ENCODE measurements around the gene CCDC51. TPM values are rescaled to one million over a fixed set of nuclear protein-coding genes. Genes with fewer than 3 reads are reported as not detected.
"Not testable (repeated sequence)": the region's sequence is repeated elsewhere in the genome, so short reads cannot be mapped to it uniquely, and the experiment has no call there.

CCDC51 gene
- total RNA-seq, 1 donor from 2014 or later, result 24.4 TPM

DNA sequence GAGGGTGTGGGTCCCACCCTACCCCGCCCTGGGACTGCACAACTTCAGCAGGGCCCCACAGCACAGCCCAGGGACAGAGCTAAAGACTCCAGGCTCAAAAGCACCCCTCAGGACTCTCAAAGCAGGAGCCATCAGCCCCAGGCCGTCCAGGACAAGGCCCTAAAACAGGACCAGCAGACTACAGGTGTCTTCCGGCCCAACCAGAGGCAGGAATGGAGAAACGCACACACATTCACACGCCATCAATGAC, 32.7 kb upstream of the CCDC51 start:
- Mint-ChIP-seq H3K4me3 (peak overlapping the region; percentile 85), H3K9me3 (no peaks in the 10 kb centered on the region), H3K36me3 (ENCODE audit: low read depth) (peaks cover 34% of the 10 kb centered on the region), H3K27ac (peak overlapping the region; percentile 97), H3K4me1 (peaks cover 47% of the 10 kb centered on the region), H3K27me3 (no peaks in the 10 kb centered on the region)
- DNase-seq, result no peak
- intact Hi-C loops (cut with micrococcal nuclease), result loop anchor here (1.0 to 10.0 kb wide), 2 partner anchors 32 to 1852 kb away; partner anchors contain the start of genes CCDC51, HYAL2, TMA7 and TUSC2

DNA sequence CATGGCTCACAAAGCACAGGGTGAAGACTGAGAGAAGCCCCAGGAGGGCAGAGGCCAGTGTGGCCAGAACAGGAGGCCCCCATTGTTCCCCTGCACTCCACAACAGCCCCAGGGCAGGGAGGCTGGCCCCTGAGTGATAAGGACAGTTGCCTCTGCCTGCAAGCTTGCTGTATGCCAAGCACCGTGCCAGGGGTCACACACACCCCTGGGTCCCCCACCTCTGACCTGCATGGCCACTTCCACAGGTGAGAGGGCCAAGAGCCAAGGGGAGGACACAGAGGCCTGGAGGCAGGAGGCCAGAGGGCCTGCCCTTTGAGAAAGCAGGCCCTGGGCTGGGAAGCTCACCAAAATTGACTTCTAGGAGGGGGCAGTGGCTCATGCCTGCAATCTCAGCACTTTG, 30.4 kb upstream of the CCDC51 start:
- intact Hi-C loops (cut with micrococcal nuclease), result loop anchor here (10.0 kb wide), 1 partner anchor 1855 kb away; the partner anchor contains the start of genes HYAL2 and TUSC2
- Mint-ChIP-seq H3K36me3 (ENCODE audit: low read depth) (peaks cover 52% of the 10 kb centered on the region), H3K27me3 (no peaks in the 10 kb centered on the region), H3K4me3 (peak overlapping the region; percentile 96), H3K4me1 (peaks cover 58% of the 10 kb centered on the region), H3K9me3 (no peaks in the 10 kb centered on the region), H3K27ac (peak overlapping the region; percentile 92)
- peak; percentile 63 for DNase-seq

DNA sequence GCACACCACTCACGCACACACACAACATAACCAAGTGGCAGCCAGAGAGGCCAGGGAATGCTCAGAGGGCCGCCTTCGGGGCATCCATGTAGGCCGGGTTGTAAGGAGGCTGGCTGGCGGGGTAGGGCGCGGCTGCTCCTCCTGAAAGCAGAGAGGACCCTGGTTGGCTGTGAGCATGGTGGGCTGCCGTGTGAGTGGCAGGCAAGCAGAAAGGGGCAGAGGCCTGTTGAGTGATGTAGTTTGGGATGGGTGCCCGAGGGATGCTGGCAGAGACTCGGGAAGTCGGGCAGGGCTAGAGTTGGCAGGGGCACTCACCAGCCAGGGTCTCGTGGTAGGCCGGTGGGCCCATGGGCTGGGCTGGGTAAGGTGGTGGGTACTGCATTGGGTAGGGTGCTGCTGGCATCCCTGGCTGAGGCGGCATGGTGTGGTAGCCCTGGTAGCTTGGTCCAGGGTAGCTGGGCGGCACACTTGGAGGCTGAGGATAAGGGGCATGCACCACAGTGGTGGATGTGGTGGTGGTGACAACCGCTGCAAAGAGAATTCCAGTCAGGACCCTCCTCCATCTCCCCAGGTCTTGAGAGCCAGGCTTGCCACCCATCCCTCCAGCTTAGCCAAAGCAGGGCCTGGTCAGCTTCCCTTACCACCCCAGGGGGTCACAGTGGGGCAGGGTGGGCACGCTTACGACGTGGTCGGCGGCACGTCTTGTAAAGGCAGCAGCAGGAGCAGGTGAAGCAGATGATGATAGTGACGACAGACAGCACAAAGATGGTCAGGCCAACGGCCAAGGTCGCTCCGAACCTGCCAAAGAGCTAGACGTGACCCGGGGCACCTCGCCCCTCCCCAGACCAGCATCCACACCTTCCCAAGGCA, 29.4 kb upstream of the CCDC51 start:
- H3K36me3 Mint-ChIP-seq (ENCODE audit: low read depth), result peaks cover 47% of the 10 kb centered on the region
- peak overlapping the region; percentile 96 for H3K4me3 Mint-ChIP-seq
- peak overlapping the region; percentile 92 for H3K27ac Mint-ChIP-seq
- intact Hi-C loops (cut with micrococcal nuclease), result loop anchor here (10.0 kb wide), 1 partner anchor 384 kb away; no protein-coding TSS in a partner anchor
- no peaks in the 10 kb centered on the region for H3K27me3 Mint-ChIP-seq
- DNase-seq, result peak; percentile 63
- H3K9me3 Mint-ChIP-seq, result no peaks in the 10 kb centered on the region
- H3K4me1 Mint-ChIP-seq, result peaks cover 53% of the 10 kb centered on the region

DNA sequence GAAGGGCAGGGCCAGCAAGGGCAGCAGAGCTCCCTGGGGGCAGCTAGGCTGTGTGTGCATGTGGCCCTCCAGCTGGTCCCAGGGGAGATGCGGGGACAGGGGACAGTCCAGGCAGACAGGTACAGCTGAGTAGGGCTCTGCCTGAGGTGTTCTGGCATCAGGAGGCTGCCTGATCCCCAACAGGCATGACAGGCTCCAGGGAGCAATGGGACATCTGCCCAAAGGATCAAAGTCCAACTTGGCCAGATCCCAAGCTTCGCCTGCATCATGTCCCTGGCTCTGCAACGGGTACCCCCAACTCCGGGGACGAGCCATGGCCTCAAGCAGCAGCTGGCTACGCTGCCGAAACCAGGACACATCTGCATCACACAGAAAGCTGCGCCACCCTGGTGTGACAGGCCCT, 28.4 kb upstream of the CCDC51 start:
- Mint-ChIP-seq H3K9me3 (no peaks in the 10 kb centered on the region), H3K4me1 (peaks cover 50% of the 10 kb centered on the region), H3K27ac (peak overlapping the region; percentile 93), H3K36me3 (ENCODE audit: low read depth) (peaks cover 48% of the 10 kb centered on the region), H3K27me3 (no peaks in the 10 kb centered on the region), H3K4me3 (peak overlapping the region; percentile 96)
- intact Hi-C loops (cut with micrococcal nuclease), result loop anchor here (10.0 kb wide), 1 partner anchor 384 kb away; no protein-coding TSS in a partner anchor
- peak; percentile 61 for DNase-seq

DNA sequence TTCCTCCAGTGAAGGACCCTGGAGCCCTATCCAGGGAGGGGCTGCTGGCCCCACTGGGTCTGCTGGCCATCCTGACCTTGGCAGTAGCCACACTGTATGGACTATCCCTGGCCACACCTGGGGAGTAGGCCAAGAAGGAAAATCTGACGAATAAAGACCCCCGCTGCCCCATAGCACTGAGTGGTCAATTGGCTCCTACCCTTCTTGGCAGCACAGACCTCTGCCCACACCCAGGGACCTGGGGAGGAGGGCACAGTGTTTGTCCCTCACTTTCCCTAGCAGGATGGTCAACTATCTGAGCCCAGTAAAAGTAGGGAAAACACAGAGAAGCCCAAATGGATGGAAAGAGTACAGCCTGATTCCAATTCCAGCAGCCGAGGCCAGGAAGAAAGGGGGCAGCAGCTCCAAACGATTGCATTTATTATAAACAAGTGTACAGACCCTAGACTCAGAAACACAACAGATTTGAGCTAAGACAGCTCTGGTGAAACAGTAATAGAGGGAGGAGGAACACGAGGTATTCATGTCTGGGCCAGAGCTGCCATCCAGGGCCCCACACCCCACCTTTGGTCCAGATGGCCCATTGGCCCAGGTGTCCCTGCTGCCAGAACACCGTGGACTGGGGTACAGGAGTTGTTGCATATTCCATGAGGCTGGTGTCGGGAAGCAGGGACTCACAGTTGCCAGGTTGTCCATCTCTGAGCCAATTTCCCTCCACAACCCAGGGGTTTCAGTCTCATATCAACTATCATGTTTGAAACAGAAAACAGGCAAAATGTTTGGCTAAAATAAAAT, 27.8 kb upstream of the CCDC51 start:
- peaks cover 44% of the 10 kb centered on the region for H3K36me3 Mint-ChIP-seq (ENCODE audit: low read depth)
- intact Hi-C loops (cut with micrococcal nuclease), result loop anchor here (10.0 kb wide), 1 partner anchor 383 kb away; no protein-coding TSS in a partner anchor
- peaks cover 43% of the 10 kb centered on the region for H3K4me1 Mint-ChIP-seq
- no peaks in the 10 kb centered on the region for H3K27me3 Mint-ChIP-seq
- H3K9me3 Mint-ChIP-seq, result no peaks in the 10 kb centered on the region
- DNase-seq, result peak; percentile 59
- H3K4me3 Mint-ChIP-seq, result peak overlapping the region; percentile 96
- peak overlapping the region; percentile 93 for H3K27ac Mint-ChIP-seq

DNA sequence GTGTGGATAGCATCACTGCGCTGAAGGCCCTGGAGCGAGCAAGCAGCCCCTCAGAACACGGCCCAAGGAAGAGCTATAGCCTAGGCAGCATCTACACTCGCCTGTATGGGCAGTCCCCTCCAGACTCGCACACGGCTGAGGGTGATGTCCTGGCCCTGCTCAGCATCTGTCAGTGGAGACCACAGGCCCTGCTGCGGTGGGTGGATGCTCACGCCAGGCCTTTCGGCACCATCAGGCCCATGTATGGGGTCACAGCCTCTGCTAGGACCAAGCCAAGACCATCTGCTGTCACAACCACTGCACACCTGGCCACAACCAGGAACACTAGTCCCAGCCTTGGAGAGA, 27.2 kb upstream of the CCDC51 start:
- Mint-ChIP-seq H3K9me3 (no peaks in the 10 kb centered on the region), H3K36me3 (ENCODE audit: low read depth) (peaks cover 44% of the 10 kb centered on the region), H3K4me1 (peaks cover 43% of the 10 kb centered on the region), H3K4me3 (peak overlapping the region; percentile 96), H3K27ac (peak overlapping the region; percentile 93), H3K27me3 (no peaks in the 10 kb centered on the region)
- DNase-seq, result no peak
- intact Hi-C loops (cut with micrococcal nuclease), result loop anchor here (10.0 kb wide), 1 partner anchor 382 kb away; no protein-coding TSS in a partner anchor

DNA sequence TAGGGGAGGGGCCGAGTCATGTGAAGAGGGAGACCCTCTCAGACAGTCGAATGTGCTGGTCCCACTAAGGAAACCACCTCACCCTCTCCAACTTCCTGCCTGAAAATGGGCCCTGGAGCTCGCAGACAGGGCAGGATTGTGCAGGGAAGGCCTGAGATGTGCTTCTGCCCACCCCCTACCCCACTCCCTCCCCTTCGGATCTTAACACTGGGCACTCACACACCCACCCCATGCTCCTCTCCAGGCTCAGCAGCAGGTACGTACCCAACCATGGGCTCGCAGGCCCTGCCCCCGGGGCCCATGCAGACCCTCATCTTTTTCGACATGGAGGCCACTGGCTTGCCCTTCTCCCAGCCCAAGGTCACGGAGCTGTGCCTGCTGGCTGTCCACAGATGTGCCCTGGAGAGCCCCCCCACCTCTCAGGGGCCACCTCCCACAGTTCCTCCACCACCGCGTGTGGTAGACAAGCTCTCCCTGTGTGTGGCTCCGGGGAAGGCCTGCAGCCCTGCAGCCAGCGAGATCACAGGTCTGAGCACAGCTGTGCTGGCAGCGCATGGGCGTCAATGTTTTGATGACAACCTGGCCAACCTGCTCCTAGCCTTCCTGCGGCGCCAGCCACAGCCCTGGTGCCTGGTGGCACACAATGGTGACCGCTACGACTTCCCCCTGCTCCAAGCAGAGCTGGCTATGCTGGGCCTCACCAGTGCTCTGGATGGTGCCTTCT, 26.6 kb upstream of the CCDC51 start:
- Mint-ChIP-seq H3K4me3 (peak overlapping the region; percentile 96), H3K36me3 (ENCODE audit: low read depth) (peaks cover 44% of the 10 kb centered on the region), H3K27me3 (no peaks in the 10 kb centered on the region), H3K9me3 (no peaks in the 10 kb centered on the region), H3K4me1 (peaks cover 43% of the 10 kb centered on the region), H3K27ac (peak overlapping the region; percentile 93)
- DNase-seq, result peak; percentile 79
- intact Hi-C loops (cut with micrococcal nuclease), result loop anchor here (1.0 to 10.0 kb wide), 3 partner anchors 41 to 382 kb away; no protein-coding TSS in a partner anchor

DNA sequence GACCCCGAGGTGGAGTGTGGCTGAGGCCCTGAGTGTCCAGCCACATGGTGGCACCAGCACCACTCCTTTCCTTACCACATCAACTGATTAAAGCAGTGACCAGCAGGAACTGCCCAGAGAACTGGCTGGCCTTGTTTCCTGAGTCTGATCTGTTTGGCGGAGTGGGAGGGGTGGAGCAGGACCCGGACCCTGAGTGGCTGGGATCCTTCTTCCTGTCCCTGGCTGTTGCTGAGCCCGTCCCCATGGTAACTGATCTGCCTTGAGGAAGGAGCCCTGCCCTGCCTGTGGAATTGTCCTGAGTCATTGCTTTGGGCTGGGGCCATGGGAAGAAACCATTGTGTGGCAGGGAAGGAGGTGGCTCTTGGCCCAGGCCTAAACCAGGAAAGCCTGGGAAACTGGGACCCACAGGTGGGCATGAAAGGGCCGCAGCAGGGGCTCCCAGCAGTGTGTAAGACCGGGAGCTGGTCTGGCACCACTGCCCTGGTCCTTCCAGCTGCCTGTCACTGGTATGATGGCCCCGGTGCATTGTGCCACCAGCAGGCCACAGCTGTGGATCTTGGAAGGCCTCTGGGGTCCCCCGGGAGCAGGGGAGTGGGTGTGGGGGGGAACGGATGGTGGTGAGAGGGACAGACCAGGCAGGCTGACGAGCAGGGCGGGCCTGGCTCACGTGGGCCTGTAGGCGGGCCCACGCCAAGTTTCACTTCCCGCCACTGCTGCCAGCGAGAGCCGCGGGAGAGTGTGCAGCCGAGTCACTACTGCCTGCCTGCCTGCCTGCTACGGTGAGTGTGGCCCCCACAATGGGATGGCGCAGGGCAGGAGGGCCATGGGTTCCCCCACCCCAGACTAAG, 25.8 kb upstream of the CCDC51 start:
- peaks cover 50% of the 10 kb centered on the region for H3K36me3 Mint-ChIP-seq (ENCODE audit: low read depth)
- peak overlapping the region; percentile 93 for H3K27ac Mint-ChIP-seq
- no peaks in the 10 kb centered on the region for H3K27me3 Mint-ChIP-seq
- DNase-seq, result peak; percentile 95
- no peaks in the 10 kb centered on the region for H3K9me3 Mint-ChIP-seq
- intact Hi-C loops (cut with micrococcal nuclease), result loop anchor here (1.0 to 10.0 kb wide), 4 partner anchors 8 to 381 kb away; no protein-coding TSS in a partner anchor
- peaks cover 46% of the 10 kb centered on the region for H3K4me1 Mint-ChIP-seq
- H3K4me3 Mint-ChIP-seq, result peak overlapping the region; percentile 96

DNA sequence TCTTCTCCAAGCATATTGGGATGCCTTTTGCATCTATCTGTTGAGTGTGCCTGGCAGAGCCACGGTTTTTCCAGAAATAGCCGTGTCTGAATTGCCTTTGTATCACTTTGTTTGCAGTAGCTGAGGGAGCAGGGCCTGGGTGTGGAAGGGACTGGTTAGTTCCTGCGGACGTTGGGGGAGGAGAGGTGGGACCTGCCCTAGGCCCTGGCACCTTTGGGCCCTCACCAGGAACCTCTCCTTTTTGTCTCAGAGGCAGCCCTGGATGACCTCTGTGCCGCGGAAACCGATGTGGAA, 25.3 kb upstream of the CCDC51 start:
- H3K4me1 Mint-ChIP-seq, result peaks cover 45% of the 10 kb centered on the region
- no peaks in the 10 kb centered on the region for H3K9me3 Mint-ChIP-seq
- H3K4me3 Mint-ChIP-seq, result peak overlapping the region; percentile 96
- H3K27ac Mint-ChIP-seq, result peak overlapping the region; percentile 93
- peaks cover 54% of the 10 kb centered on the region for H3K36me3 Mint-ChIP-seq (ENCODE audit: low read depth)
- intact Hi-C loops (cut with micrococcal nuclease), result loop anchor here (1.0 to 10.0 kb wide), 2 partner anchors 8 to 380 kb away; no protein-coding TSS in a partner anchor
- DNase-seq, result no peak
- H3K27me3 Mint-ChIP-seq, result no peaks in the 10 kb centered on the region

DNA sequence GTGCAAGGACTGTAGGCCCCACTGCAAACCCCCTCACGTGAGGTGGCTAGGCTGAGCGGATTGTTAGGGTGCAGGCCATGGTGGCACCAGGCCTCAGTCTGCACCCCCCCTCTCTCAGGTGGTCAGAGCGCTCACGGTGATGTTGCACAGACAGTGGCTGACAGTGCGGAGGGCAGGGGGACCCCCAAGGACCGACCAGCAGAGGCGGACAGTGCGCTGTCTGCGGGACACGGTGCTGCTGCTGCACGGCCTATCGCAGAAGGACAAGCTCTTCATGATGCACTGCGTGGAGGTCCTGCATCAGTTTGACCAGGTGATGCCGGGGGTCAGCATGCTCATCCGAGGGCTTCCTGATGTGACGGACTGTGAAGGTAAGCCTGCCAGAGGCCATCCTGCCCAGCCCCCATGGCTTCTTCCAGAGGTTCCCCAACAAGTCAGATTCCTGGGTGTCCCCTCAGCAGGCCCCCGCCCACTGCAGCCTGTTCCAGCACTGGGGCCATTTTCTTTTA, 24.8 kb upstream of the CCDC51 start:
- Mint-ChIP-seq H3K4me3 (no peak overlapping the region), H3K9me3 (no peaks in the 10 kb centered on the region), H3K36me3 (ENCODE audit: low read depth) (peaks cover 54% of the 10 kb centered on the region), H3K27me3 (no peaks in the 10 kb centered on the region), H3K4me1 (peaks cover 41% of the 10 kb centered on the region), H3K27ac (peak overlapping the region; percentile 13)
- no peak for DNase-seq
- intact Hi-C loops (cut with micrococcal nuclease), result loop anchor here (1.0 to 10.0 kb wide), 2 partner anchors 9 to 380 kb away; no protein-coding TSS in a partner anchor

DNA sequence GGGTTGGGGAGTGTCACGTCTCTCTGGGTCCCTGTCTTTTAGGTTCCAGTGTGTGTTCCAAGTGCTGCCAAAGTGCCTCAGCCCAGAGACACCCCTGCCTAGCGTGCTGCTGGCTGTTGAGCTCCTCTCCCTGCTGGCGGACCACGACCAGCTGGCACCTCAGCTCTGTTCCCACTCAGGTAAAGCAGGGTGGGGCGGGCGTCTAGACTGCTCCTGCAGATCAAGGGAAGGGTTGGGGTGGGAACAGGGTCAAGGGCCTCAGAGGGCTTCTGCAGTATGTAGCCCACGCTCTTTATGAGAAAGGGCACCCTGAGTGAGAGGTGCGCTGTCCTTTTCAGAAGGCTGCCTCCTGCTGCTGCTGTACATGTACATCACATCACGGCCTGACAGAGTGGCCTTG, 23.8 kb upstream of the CCDC51 start:
- no peak overlapping the region for H3K4me3 Mint-ChIP-seq
- H3K27me3 Mint-ChIP-seq, result no peaks in the 10 kb centered on the region
- intact Hi-C loops (cut with micrococcal nuclease), result loop anchor here (10.0 kb wide), 1 partner anchor 379 kb away; no protein-coding TSS in a partner anchor
- no peak overlapping the region for H3K27ac Mint-ChIP-seq
- H3K9me3 Mint-ChIP-seq, result no peaks in the 10 kb centered on the region
- peaks cover 51% of the 10 kb centered on the region for H3K36me3 Mint-ChIP-seq (ENCODE audit: low read depth)
- no peak for DNase-seq
- H3K4me1 Mint-ChIP-seq, result peaks cover 31% of the 10 kb centered on the region

DNA sequence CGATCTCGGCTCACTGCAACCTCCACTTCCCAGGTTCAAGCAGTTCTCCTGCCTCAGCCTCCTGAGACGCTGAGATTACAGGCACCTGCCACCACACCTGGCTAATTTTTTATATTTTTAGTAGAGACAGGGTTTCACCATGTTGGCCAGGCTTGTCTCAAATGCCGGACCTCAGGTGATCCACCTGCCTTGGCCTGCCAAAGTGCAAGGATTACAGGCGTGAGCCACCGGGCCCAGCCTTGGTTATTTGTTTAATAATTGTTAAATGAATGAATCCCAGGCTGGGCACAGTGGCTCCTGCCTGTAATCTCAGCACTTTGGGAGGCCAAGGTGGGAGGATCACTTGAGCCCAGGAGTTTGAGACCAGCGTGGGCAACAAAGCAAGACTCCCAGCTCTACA, 21.8 kb upstream of the CCDC51 start:
- Mint-ChIP-seq H3K36me3 (ENCODE audit: low read depth) (peaks cover 40% of the 10 kb centered on the region), H3K4me1 (peaks cover 15% of the 10 kb centered on the region)
- intact Hi-C loops (cut with micrococcal nuclease), result loop anchor here (10.0 kb wide), 1 partner anchor 377 kb away; no protein-coding TSS in a partner anchor
- DNase-seq, H3K4me3 Mint-ChIP-seq, H3K27ac Mint-ChIP-seq, H3K27me3 Mint-ChIP-seq, H3K9me3 Mint-ChIP-seq: not testable (repeated sequence)

All from activated CD4-positive, alpha-beta T cell treated with anti-CD3 and anti-CD28 coated beads, Interleukin-2, amount 10 ng/mL, durations not matched to agents 24 days and 14 days (primary cell).